ENCODE results near the gene TPCN1.

Gene TPCN1

GRCh38 chr12:113262710-113263109 is 41.4 kb downstream of the TPCN1 start:
- no peak for DNase-seq (ENCODE audit: low spot score)

- DNase-seq (ENCODE audit: low spot score), result no peak
Observed at GRCh38 chr12:113263431-113263963, 42.2 kb downstream of the TPCN1 start.

- DNase-seq (ENCODE audit: low spot score), result no peak
Observed at GRCh38 chr12:113266106-113266895, 45.0 kb downstream of the TPCN1 start.

GRCh38 chr12:113267621-113268020 is 46.4 kb downstream of the TPCN1 start:
- DNase-seq (ENCODE audit: low spot score), result no peak

GRCh38 chr12:113268136-113268535 is 46.9 kb downstream of the TPCN1 start:
- no peak for DNase-seq (ENCODE audit: low spot score)

GRCh38 chr12:113268621-113269020 is 47.4 kb downstream of the TPCN1 start:
- no peak for DNase-seq (ENCODE audit: low spot score)

GRCh38 chr12:113269257-113269943 is 48.1 kb downstream of the TPCN1 start:
- no peak for DNase-seq (ENCODE audit: low spot score)

GRCh38 chr12:113270709-113271009 is 49.4 kb downstream of the TPCN1 start:
- no peak for DNase-seq (ENCODE audit: low spot score)

- no peak for DNase-seq (ENCODE audit: low spot score)
Observed at GRCh38 chr12:113271466-113271852, 50.2 kb downstream of the TPCN1 start.

- DNase-seq (ENCODE audit: low spot score), result no peak
Observed at GRCh38 chr12:113271853-113272561, 50.7 kb downstream of the TPCN1 start.

GRCh38 chr12:113273053-113273725 is 51.9 kb downstream of the TPCN1 start:
- DNase-seq (ENCODE audit: low spot score), result no peak

GRCh38 chr12:113274848-113275247 is 53.6 kb downstream of the TPCN1 start:
- DNase-seq (ENCODE audit: low spot score), result no peak

GRCh38 chr12:113276306-113276705 is 55.0 kb downstream of the TPCN1 start:
- DNase-seq (ENCODE audit: low spot score), result no peak

- DNase-seq (ENCODE audit: low spot score), result no peak
Observed at GRCh38 chr12:113276946-113277500, 55.8 kb downstream of the TPCN1 start.

GRCh38 chr12:113277511-113277910 is 56.2 kb downstream of the TPCN1 start:
- no peak for DNase-seq (ENCODE audit: low spot score)

- DNase-seq (ENCODE audit: low spot score), result no peak
Observed at GRCh38 chr12:113278141-113278540, 56.9 kb downstream of the TPCN1 start.

- no peak for DNase-seq (ENCODE audit: low spot score)
Observed at GRCh38 chr12:113278633-113279032, 57.4 kb downstream of the TPCN1 start.

- DNase-seq (ENCODE audit: low spot score), result no peak
Observed at GRCh38 chr12:113284751-113285150, 63.5 kb downstream of the TPCN1 start.

- DNase-seq (ENCODE audit: low spot score), result no peak
Observed at GRCh38 chr12:113285679-113286610, 64.7 kb downstream of the TPCN1 start.

GRCh38 chr12:113286712-113287111 is 65.4 kb downstream of the TPCN1 start:
- DNase-seq (ENCODE audit: low spot score), result no peak
